ENCODE data around the gene PTGES2.
A peak's percentile ranks its signal among the peaks of the same experiment; 100 is the strongest.

PTGES2 gene

GRCh38 chr9:128102861-128103588, 24.5 kb downstream of the PTGES2 start:
- no peak for DNase-seq

DNA sequence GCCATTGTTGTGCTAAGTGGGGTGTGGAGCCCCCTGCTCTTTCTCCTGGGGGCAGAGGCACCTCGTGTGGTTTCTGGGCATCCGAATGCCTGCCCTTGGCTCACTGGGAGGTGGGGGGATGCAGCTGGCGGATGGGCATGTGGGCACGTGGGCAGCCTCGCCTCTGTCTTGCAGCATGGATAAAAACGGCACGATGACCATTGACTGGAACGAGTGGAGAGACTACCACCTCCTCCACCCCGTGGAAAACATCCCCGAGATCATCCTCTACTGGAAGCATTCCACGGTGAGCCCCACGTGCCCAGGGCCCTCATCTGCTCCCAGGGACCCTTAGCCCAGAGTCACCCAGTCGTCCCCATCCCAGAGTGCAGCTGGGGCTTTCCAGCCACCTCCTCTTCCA, 25.3 kb downstream of the PTGES2 start:
- no peak for DNase-seq

- DNase-seq, result no peak
Measured at GRCh38 chr9:128101690-128102089, 25.8 kb downstream of the PTGES2 start.

GRCh38 chr9:128101231-128101661, 26.3 kb downstream of the PTGES2 start:
- no peak for DNase-seq

- DNase-seq, result no peak
Measured at GRCh38 chr9:128100581-128100980, 26.9 kb downstream of the PTGES2 start.

GRCh38 chr9:128099932-128100491, 27.5 kb downstream of the PTGES2 start:
- DNase-seq, result no peak

DNA sequence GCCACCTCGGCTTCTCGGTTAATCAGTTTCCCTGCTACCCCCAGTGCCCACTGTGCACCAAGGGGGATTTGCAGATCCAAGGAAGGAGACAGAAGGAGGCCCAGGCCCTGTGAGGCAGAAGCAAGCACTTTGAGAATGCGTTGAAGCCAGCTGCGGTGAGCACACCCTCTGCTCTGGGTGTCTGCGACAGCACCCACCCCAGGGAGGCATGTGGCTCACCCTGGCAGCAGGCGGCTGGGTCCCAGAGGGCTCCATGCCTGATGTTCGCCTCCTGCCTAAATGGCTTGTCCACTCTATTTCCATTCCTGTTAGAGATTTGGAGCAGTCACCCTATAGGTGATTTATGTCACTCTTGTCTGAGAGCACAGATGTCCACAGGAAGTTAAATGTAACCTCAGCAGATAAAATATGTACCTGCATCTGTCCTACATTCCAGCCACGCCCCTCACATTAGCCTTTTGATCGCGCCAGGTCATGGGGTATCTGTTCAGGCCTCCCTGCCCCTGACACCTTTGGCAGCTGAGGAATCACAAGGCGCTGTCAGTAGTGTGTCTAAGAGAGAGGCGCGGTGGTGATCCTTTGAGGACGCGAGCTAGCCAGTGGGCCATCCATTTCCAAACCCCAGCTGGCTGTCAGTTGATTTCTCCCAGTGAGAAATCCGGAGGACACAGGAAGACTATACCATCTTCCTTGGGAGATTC, 28.1 kb downstream of the PTGES2 start:
- no peak for DNase-seq

- DNase-seq, result peak; percentile 88
Measured at GRCh38 chr9:128098297-128099230, 29.0 kb downstream of the PTGES2 start.

DNA sequence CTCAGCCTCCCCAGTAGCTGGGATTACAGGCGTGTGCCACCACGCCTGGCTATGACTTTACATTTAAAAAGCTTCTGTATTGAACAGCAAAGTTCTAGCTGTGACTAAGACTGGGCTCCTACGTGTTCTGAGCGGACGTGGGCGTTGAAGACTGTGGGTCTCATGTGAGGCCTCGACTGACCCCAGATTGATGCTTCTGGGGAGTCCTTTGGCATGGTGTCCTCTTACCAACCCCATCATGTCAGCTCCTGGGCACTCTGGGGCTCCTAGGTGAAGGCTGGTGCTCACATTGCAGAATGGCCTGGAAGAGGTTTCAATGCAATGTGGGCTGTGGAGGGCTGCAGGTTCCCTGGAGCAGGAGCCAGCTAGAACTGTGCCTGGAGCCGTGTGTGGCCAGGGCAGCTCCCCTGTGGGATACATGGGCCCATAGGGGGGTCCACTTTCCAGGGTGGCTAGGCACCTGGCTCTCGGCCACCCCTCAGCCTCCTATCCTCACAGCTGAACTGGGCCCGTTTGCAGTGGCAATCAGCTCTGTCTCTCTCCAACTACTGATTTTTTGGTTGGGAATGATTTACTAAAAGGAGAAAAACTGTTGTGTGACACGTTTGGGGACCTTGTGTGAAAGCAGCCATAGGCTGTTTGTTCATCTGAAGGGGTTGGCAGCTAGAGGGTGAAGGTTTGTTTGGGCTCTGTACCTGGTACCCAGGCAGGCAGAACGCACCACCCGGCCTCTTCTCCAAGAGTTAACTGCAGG, 29.8 kb downstream of the PTGES2 start:
- DNase-seq, result no peak

- DNase-seq, result no peak
Measured at GRCh38 chr9:128096616-128097536, 30.7 kb downstream of the PTGES2 start.

DNA sequence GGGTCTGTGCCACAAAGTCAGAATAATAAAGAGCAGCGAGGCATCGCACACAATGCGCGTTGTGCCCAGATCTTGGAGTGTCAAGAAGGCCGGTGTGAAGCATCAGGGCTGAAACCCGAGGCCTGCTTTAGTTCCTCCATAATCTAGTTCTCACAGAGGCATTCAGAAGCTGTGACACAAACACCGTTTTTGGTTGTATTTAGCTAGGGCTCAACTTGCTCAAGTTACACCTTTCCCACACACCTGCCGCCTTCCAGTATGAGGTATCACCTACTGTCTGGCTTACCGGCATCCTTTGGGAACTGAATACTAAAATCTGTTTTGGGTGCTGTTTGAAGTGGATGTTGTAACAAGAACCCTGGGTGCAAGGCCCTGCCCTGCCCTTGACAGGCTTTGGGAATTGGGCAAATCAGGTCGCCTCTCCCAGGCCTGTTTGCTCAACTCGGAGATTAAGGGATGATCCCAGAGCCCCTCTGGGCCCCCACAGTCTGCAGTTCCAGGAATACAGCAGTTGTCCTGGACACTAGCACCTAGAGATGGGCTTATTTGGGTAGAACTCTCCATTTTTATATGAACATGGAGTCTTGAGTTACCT, 32.5 kb downstream of the PTGES2 start:
- no peak for DNase-seq

DNA sequence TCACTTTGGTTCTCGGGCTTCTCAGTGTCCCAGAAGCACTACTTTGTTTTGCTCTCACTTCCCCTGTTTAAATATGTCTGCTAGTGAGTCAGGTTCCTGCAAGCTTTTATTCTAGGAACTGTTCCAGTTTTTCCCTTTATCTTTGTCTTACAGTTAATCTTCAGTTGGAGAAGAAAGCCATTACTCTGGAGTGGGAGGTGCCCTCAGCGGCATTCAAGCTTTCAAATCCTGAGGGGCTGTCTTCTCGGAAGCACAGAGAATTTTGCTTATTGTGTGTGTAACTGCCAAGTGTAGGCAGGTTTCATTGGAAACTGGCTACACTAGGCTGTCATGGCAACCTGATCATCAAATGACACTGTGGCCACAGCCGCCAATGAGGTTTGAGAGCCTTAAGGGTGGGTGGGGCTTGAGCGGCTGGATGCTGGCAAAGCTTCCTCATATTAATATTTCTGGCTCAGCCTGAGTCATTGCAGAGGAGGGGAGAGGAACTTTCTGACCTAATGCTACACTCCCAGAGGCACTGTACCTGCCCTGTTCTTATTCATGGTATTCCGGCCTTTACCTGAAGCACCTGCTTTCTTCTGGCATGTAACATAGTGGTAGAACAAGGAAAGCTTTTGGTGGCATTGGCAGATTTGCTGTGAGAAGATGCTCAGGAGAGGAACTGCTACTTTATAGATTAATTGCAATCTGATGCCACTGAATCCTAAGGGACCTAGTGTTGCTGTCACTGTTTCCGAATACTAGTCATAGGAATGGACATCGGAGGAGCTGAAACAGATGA, 33.2 kb downstream of the PTGES2 start:
- peak; percentile 87 for DNase-seq

DNA sequence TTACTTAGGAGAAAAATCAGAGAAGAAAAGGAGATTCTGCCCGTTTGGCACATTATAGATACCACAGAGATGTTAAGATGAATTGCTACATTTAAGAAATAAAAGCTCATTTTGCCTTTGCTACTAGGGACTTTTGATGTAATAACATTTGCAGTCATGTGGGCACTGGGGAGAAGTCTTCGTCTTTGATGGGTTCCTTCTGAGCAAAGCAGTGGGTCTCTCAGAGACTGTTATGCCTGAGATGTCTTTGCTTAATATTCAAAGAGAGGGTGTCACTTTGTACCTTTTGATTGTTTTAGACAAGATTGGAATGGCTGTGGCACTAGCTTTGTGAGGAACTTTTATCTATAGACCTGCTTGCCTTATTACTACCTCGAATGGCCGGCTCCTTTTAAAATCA, 34.5 kb downstream of the PTGES2 start:
- DNase-seq, result no peak

- no peak for DNase-seq
Measured at GRCh38 chr9:128092199-128092977, 35.1 kb downstream of the PTGES2 start.

GRCh38 chr9:128091571-128091970, 36.0 kb downstream of the PTGES2 start:
- no peak for DNase-seq

DNA sequence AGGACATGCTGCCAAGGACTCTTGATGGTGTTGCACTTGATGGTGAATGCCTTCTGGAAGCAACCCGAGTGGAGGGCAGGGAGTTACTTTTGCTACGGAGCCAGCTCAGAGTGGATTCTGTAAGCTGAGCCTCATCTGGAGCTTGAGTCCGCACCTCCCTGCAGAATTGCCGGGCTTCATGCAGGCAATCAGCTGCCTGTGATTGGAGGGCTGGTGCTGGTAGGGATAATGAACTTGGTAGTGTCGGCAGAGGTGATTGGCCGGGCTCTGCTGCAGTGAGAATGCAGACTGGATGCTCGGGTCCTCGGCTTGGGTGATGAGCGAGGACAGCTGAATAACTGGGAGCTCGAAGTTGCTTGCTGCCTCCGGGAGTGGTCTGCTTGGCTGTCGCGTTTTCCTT, 36.4 kb downstream of the PTGES2 start:
- DNase-seq, result no peak

- no peak for DNase-seq
Measured at GRCh38 chr9:128089299-128089698, 38.2 kb downstream of the PTGES2 start.

DNA sequence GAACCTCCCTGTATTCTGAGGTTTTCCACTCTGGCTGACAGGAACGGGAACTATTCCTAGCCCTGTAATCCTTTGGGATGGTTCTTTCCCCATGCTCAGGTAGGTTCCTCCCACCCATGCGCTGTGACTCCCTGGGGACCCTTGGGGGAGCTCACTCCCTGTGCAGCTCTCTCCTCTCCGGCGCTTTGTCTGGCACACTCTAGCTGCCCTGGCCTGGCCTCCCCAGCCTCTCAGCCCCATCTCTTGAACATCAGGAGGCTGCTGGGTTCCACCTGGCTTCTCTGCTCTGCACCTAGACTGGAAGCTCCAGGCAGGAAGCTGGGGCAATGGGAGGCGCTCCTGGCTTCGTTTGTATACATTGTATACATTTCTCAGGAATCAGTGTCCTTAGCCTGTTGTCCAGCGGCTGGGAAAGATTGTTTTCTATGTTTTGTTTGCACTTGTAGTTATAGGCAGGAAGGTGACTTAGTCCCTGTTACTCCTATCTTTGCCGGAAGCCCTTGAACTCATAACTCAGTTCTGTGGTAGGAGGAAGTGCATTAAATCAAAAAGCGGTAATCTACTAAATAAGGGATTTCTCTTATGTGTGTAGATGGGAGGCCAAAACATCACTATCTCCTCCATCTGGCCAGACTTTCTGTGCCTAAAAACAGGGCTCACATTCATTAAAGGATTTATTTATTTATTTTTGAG, 39.1 kb downstream of the PTGES2 start:
- no peak for DNase-seq
